ENCODE data around the gene RXFP2. TPM values are rescaled to one million over a fixed set of nuclear protein-coding genes. Genes with fewer than 3 reads are reported as not detected.

Gene RXFP2
- total RNA-seq, 1 experiment from 2014 or later = not detected

- BruUV-seq (replicated peaks) = no TSS peak
- POLR2A ChIA-PET (ENCODE audit: low non-redundant PET) = no interaction called here
- CTCF ChIA-PET = no interaction called here
- H3K27ac ChIP-seq (ENCODE audit: low read depth, low read length, poor library complexity, severe bottlenecking) = no peak overlapping the region
- DNase-seq (ENCODE audit: low spot score) = no peak
- no peaks in the 10 kb centered on the region for H3K36me3 ChIP-seq (ENCODE audit: insufficient read depth, low read length, poor library complexity, severe bottlenecking)
- H3K4me3 ChIP-seq (ENCODE audit: low read depth, low read length, poor library complexity, severe bottlenecking) = no peak overlapping the region
- no peaks in the 10 kb centered on the region for H3K4me1 ChIP-seq (ENCODE audit: insufficient read depth, low read length, poor library complexity, severe bottlenecking)
- no peaks in the 10 kb centered on the region for H3K9me3 ChIP-seq (ENCODE audit: low read depth, low read length, poor library complexity, severe bottlenecking)
- TF ChIP-seq EZH2 (IDR thresholded peaks at IDR 0.05; ENCODE audit: borderline replicate concordance, low read depth, low read length, poor library complexity, severe bottlenecking) = no peak
- H3K27me3 ChIP-seq (replicated peaks; ENCODE audit: insufficient read depth, low read depth, low read length, poor library complexity) = no peaks in the 10 kb centered on the region
- intact Hi-C loops (cut with micrococcal nuclease; ENCODE audit: unreplicated experiment) = no loop called here
These were observed 64.0 kb downstream of the RXFP2 start for GRCh38 chr13:31803311-31803710.

- DNase-seq (ENCODE audit: low spot score) = no peak
- ChIA-PET CTCF (no interaction called here), POLR2A (ENCODE audit: low non-redundant PET) (no interaction called here)
These were observed 66.5 kb downstream of the RXFP2 start for GRCh38 chr13:31805841-31806240.

GRCh38 chr13:31807090-31807541 lies 67.8 kb downstream of the RXFP2 start:
- CTCF ChIA-PET = no interaction called here
- intact Hi-C loops (cut with micrococcal nuclease; ENCODE audit: unreplicated experiment) = no loop called here

More at GRCh38 chr13:31805841-31806240, 66.5 kb downstream of the RXFP2 start:
- H3K4me3 ChIP-seq (ENCODE audit: low read depth, low read length, poor library complexity, severe bottlenecking) = no peak overlapping the region
- intact Hi-C loops (cut with micrococcal nuclease; ENCODE audit: unreplicated experiment) = no loop called here
- no peaks in the 10 kb centered on the region for H3K9me3 ChIP-seq (ENCODE audit: low read depth, low read length, poor library complexity, severe bottlenecking)
- no peaks in the 10 kb centered on the region for H3K4me1 ChIP-seq (ENCODE audit: insufficient read depth, low read length, poor library complexity, severe bottlenecking)
- no peak overlapping the region for H3K27ac ChIP-seq (ENCODE audit: low read depth, low read length, poor library complexity, severe bottlenecking)
- no TSS peak for BruUV-seq (replicated peaks)
- no peaks in the 10 kb centered on the region for H3K27me3 ChIP-seq (replicated peaks; ENCODE audit: insufficient read depth, low read depth, low read length, poor library complexity)
- no peaks in the 10 kb centered on the region for H3K36me3 ChIP-seq (ENCODE audit: insufficient read depth, low read length, poor library complexity, severe bottlenecking)
- TF ChIP-seq, protein P1, sequence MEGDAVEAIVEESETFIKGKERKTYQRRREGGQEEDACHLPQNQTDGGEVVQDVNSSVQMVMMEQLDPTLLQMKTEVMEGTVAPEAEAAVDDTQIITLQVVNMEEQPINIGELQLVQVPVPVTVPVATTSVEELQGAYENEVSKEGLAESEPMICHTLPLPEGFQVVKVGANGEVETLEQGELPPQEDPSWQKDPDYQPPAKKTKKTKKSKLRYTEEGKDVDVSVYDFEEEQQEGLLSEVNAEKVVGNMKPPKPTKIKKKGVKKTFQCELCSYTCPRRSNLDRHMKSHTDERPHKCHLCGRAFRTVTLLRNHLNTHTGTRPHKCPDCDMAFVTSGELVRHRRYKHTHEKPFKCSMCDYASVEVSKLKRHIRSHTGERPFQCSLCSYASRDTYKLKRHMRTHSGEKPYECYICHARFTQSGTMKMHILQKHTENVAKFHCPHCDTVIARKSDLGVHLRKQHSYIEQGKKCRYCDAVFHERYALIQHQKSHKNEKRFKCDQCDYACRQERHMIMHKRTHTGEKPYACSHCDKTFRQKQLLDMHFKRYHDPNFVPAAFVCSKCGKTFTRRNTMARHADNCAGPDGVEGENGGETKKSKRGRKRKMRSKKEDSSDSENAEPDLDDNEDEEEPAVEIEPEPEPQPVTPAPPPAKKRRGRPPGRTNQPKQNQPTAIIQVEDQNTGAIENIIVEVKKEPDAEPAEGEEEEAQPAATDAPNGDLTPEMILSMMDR (conservative IDR thresholded peaks at IDR 0.05; ENCODE audit: low read depth, low read length) = no peak
- TF ChIP-seq EZH2 (IDR thresholded peaks at IDR 0.05; ENCODE audit: borderline replicate concordance, low read depth, low read length, poor library complexity, severe bottlenecking) = no peak

More at GRCh38 chr13:31807090-31807541, 67.8 kb downstream of the RXFP2 start:
- Histone ChIP-seq H3K27me3 (replicated peaks; ENCODE audit: insufficient read depth, low read depth, low read length, poor library complexity) (no peaks in the 10 kb centered on the region), H3K4me3 (ENCODE audit: low read depth, low read length, poor library complexity, severe bottlenecking) (no peak overlapping the region), H3K9me3 (ENCODE audit: low read depth, low read length, poor library complexity, severe bottlenecking) (no peaks in the 10 kb centered on the region), H3K4me1 (ENCODE audit: insufficient read depth, low read length, poor library complexity, severe bottlenecking) (no peaks in the 10 kb centered on the region), H3K36me3 (ENCODE audit: insufficient read depth, low read length, poor library complexity, severe bottlenecking) (no peaks in the 10 kb centered on the region), H3K27ac (ENCODE audit: low read depth, low read length, poor library complexity, severe bottlenecking) (no peak overlapping the region)
- POLR2A ChIA-PET (ENCODE audit: low non-redundant PET) = no interaction called here
- DNase-seq (ENCODE audit: low spot score) = peak; percentile 10
- TF ChIP-seq, protein P1 (conservative IDR thresholded peaks at IDR 0.05; ENCODE audit: low read depth, low read length) = no peak
- TF ChIP-seq EZH2 (IDR thresholded peaks at IDR 0.05; ENCODE audit: borderline replicate concordance, low read depth, low read length, poor library complexity, severe bottlenecking) = no peak
- BruUV-seq (replicated peaks) = no TSS peak
